Effector memory CD4-positive, alpha-beta T cell (primary cell): ENCODE results near the gene SMIM8.

Experiments
- DNase-seq, 3 donors: peaks; one replicate each; pipeline ENCODE4 v3.0.0-alpha.2; 2020
- H3K27ac ChIP-seq: 2 replicates; pipeline ENCODE4 v1.7.0; 2013; ENCODE audit warnings: mild to moderate bottlenecking, low read length, moderate library complexity; ENCODE audit not compliant: insufficient read depth, poor library complexity, severe bottlenecking
- H3K27me3 ChIP-seq: replicated peaks from 2 replicates; pipeline ENCODE4 v1.7.0; 2013; ENCODE audit warnings: mild to moderate bottlenecking, low read length; ENCODE audit not compliant: insufficient read depth, control insufficient read depth, poor library complexity, severe bottlenecking
- H3K36me3 ChIP-seq: 2 replicates; pipeline ENCODE4 v1.7.0; 2013; ENCODE audit warnings: mild to moderate bottlenecking, low read length, moderate library complexity; ENCODE audit not compliant: control insufficient read depth, insufficient read depth
- H3K4me1 ChIP-seq: 2 replicates; pipeline ENCODE4 v1.7.0; 2013; ENCODE audit warnings: low read length, mild to moderate bottlenecking; ENCODE audit not compliant: control insufficient read depth, insufficient read depth, poor library complexity, severe bottlenecking
- H3K4me3 ChIP-seq: 2 replicates; pipeline ENCODE4 v1.7.0; 2013; ENCODE audit warnings: low read length, low read depth, mild to moderate bottlenecking; ENCODE audit not compliant: insufficient read depth, poor library complexity, severe bottlenecking
- H3K9me3 ChIP-seq: 2 replicates; pipeline ENCODE4 v1.7.0; 2013; ENCODE audit warnings: mild to moderate bottlenecking, low read length, moderate library complexity; ENCODE audit not compliant: control insufficient read depth

The SMIM8 gene

GRCh38 chr6:87349896-87350295 is 27.5 kb downstream of the SMIM8 start:
- Histone ChIP-seq H3K4me3 (no peak overlapping the region), H3K27ac (no peak overlapping the region), H3K4me1 (no peaks in the 10 kb centered on the region), H3K27me3 (no peaks in the 10 kb centered on the region), H3K36me3 (no peaks in the 10 kb centered on the region), H3K9me3 (no peaks in the 10 kb centered on the region)
- no peak for DNase-seq

GRCh38 chr6:87350516-87350915 is 28.1 kb downstream of the SMIM8 start:
- H3K36me3 ChIP-seq: no peaks in the 10 kb centered on the region
- H3K4me1 ChIP-seq: no peaks in the 10 kb centered on the region
- no peak for DNase-seq
- H3K27me3 ChIP-seq: no peaks in the 10 kb centered on the region
- H3K4me3 ChIP-seq: no peak overlapping the region
- H3K27ac ChIP-seq: no peak overlapping the region
- H3K9me3 ChIP-seq: no peaks in the 10 kb centered on the region

GRCh38 chr6:87351583-87351982 is 29.2 kb downstream of the SMIM8 start:
- Histone ChIP-seq H3K4me3 (no peak overlapping the region), H3K36me3 (no peaks in the 10 kb centered on the region), H3K4me1 (no peaks in the 10 kb centered on the region), H3K27me3 (no peaks in the 10 kb centered on the region), H3K27ac (no peak overlapping the region), H3K9me3 (no peaks in the 10 kb centered on the region)
- no peak for DNase-seq

- Histone ChIP-seq H3K4me3 (no peak overlapping the region), H3K4me1 (no peaks in the 10 kb centered on the region), H3K36me3 (no peaks in the 10 kb centered on the region), H3K27ac (no peak overlapping the region), H3K27me3 (no peaks in the 10 kb centered on the region), H3K9me3 (no peaks in the 10 kb centered on the region)
- no peak for DNase-seq
These were observed 33.8 kb downstream of the SMIM8 start for GRCh38 chr6:87356181-87356580.

GRCh38 chr6:87357479-87358196 is 35.2 kb downstream of the SMIM8 start:
- Histone ChIP-seq H3K36me3 (no peaks in the 10 kb centered on the region), H3K27ac (no peak overlapping the region), H3K4me3 (no peak overlapping the region), H3K9me3 (no peaks in the 10 kb centered on the region), H3K27me3 (no peaks in the 10 kb centered on the region), H3K4me1 (no peaks in the 10 kb centered on the region)
- DNase-seq: no peak

GRCh38 chr6:87364602-87365252 is 42.3 kb downstream of the SMIM8 start:
- no peaks in the 10 kb centered on the region for H3K27me3 ChIP-seq
- H3K27ac ChIP-seq: no peak overlapping the region

GRCh38 chr6:87366072-87366827 is 43.9 kb downstream of the SMIM8 start:
- no peaks in the 10 kb centered on the region for H3K9me3 ChIP-seq
- DNase-seq: no peak
- no peaks in the 10 kb centered on the region for H3K4me1 ChIP-seq
- no peak overlapping the region for H3K4me3 ChIP-seq
- no peaks in the 10 kb centered on the region for H3K36me3 ChIP-seq
- H3K27me3 ChIP-seq: no peaks in the 10 kb centered on the region
- no peak overlapping the region for H3K27ac ChIP-seq

More at GRCh38 chr6:87364602-87365252, 42.3 kb downstream of the SMIM8 start:
- Histone ChIP-seq H3K36me3 (no peaks in the 10 kb centered on the region), H3K9me3 (no peaks in the 10 kb centered on the region), H3K4me3 (no peak overlapping the region), H3K4me1 (no peaks in the 10 kb centered on the region)
- DNase-seq: no peak

- no peaks in the 10 kb centered on the region for H3K4me1 ChIP-seq
- H3K36me3 ChIP-seq: no peaks in the 10 kb centered on the region
- no peak for DNase-seq
- no peaks in the 10 kb centered on the region for H3K27me3 ChIP-seq
- no peak overlapping the region for H3K27ac ChIP-seq
- H3K9me3 ChIP-seq: no peaks in the 10 kb centered on the region
- H3K4me3 ChIP-seq: no peak overlapping the region
These were observed 44.5 kb downstream of the SMIM8 start for GRCh38 chr6:87366899-87367298.

- Histone ChIP-seq H3K27ac (no peak overlapping the region), H3K9me3 (no peaks in the 10 kb centered on the region), H3K36me3 (no peaks in the 10 kb centered on the region), H3K4me1 (no peaks in the 10 kb centered on the region), H3K4me3 (no peak overlapping the region), H3K27me3 (no peaks in the 10 kb centered on the region)
- DNase-seq: no peak
These were observed 51.0 kb downstream of the SMIM8 start for GRCh38 chr6:87373377-87373776.

GRCh38 chr6:87375315-87375714 is 52.9 kb downstream of the SMIM8 start:
- Histone ChIP-seq H3K4me3 (no peak overlapping the region), H3K27ac (no peak overlapping the region), H3K27me3 (no peaks in the 10 kb centered on the region), H3K9me3 (no peaks in the 10 kb centered on the region), H3K36me3 (no peaks in the 10 kb centered on the region), H3K4me1 (no peaks in the 10 kb centered on the region)
- DNase-seq: no peak
